ENCODE results near the gene LYRM9.
"Not testable (repeated sequence)": the region's sequence is repeated elsewhere in the genome, so short reads cannot be mapped to it uniquely, and the experiment has no call there.

LYRM9 gene

GRCh38 chr17:27905447-27906225 lies 12.5 kb upstream of the LYRM9 start:
- no peak for DNase-seq

DNA sequence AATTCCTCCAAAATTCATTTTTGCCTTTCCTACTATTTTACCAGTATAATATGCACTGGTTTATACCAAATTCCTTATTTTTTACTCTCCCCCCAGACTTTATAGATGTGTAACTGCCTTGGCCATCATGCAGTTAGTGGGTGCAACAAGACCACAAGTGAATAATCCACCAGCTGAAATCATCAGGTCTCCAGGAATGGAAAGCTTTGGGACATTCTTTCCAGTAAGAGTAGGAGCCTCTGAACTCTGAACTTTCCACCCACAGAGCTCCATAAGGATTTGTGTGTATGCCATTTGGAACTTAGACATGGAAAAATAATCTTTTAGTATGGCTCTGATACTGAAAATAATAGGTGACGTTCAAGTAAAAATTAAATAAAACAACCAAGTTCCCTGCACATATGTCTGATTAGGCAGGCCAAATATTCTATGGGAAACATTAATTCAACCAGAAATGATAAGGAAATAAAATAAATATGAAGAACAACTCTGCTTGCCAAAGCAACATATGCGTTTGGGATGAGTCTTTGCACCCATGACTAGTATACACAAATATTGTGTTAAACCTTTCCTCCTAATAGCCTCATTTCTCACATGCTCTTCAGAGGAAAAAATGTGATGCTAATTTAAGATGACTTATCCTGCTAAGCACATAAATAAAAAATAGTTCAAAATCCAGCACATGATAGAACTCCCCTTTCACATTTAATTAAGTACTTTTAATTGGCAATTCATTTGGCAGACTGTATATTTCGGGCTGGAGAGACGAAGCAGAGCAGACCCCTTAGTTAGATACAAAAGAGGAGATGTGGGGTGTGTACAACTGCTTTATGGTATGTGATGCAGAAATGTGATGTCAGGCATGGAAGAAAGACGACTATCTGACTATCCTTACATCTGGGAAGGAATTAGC lies 11.6 kb upstream of the LYRM9 start:
- no peak for DNase-seq

GRCh38 chr17:27904114-27904513 lies 10.9 kb upstream of the LYRM9 start:
- DNase-seq: no peak

DNA sequence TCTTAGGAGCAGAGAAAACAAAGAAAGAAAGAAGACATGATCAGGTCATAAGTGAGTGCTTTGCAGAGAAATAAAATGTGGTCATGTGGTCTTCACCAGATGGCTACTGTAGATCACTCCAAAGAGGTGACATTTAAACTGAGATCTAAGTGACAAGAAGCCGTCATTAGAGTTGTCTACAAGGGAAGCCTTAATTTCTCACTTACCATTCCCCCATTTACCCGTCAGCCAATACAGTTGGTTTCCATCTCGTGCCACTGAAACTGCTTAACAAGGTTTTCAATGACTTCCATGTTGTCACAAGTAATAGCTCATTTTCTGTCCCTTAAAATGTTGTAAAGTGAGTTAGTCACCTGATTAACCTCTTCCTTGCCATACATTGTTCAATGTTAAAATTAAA lies 6.4 kb upstream of the LYRM9 start:
- no peak for DNase-seq

DNA sequence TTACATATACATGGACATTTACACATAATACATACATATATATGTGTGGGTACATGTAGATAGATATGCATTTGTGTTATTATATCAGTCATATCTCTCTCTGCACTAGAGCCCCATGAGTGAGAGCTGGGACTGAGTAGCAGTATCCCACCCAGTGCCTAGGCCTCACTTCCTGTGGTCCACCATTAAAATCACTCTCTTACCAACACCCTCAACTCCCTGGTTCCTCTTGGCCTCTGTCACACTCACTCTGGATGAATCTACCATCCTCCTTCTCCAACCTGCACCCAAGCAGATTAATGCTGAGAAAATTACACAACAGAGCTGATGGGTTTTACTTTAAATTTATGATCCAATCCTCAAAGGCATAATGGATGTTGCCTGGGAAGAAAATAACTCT lies 4.9 kb upstream of the LYRM9 start:
- DNase-seq: no peak

GRCh38 chr17:27896701-27897100 lies 3.5 kb upstream of the LYRM9 start:
- DNase-seq: no peak

GRCh38 chr17:27895940-27896535 lies 2.9 kb upstream of the LYRM9 start:
- no peak for DNase-seq

GRCh38 chr17:27895123-27895895 lies 2.1 kb upstream of the LYRM9 start:
- no peak for DNase-seq

DNA sequence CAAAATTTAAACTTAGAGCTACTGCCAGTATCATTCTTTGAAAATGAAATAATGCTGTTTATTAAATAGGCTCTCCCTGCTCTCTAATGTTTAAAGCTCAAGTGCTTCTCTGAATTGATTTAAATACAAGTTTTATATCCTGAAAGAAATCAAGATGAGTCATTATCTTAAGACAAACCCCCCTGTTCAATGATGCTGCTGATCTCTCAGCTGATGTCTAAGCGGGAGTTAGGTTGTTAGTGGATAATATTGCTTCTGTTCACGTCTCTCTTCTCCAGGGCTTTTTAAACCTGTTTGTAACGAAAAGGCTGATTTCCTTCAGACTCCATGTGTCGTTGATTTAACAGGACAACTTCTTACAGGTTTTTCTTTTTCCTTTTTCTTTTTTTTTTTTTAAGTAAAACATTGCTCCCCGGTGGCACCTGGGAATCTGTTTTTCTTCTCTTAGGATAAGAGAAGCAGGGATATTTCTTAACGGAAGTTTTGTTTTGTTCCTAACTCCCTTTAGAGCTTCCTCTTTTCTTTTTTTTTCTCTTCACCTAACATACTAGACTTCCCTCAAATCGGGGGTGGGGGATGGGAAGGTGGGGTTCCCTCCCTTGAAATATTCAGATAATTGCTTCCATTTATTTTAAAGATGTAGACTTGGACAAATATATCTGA lies 807 bp upstream of the LYRM9 start:
- no peak for DNase-seq

DNA sequence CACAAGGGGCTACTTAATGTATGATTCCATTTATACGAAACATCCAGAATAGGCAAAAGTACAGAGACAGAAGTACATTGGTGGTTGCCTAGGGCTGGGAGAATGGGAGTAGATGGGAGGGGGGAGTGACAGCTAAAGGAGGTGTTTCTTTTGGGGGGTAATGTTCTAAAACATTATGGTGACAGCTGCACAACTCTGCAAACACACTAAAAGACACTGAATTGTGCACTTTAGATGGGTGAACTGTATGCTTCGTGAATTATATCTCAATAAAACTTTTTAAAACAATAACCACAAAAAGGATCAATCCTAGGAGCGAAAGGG lies 661 bp downstream of the LYRM9 start:
- no peak for DNase-seq

GRCh38 chr17:27891841-27892240 lies 1.3 kb downstream of the LYRM9 start:
- no peak for DNase-seq

DNA sequence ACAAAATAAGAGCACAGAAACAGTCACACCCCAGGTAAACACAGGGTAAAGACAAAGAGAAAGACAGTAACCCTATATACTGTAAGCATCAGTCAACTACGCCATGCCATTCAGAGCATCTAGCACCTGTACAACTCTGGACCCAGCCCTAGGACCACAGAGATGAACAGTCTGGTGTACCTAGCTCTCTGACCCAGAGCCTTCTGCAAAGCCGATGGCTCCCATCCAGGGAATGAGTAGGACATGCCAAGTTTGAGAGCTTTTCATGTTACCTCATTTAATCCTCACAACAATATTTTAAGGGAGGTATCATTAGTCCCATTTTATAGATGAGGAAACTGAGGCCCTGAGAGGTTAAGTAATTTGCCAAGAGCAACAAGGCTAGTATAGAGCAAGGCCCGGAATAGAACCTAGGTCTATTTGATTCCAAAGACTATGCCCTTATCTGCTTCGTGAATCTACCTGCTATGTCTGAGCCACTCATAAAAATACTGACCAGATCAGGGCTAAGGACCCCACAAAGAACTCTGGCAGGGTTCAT lies 3.4 kb downstream of the LYRM9 start:
- DNase-seq: no peak

- DNase-seq: peak in 1 of 2 experiments; percentile 29
Observed at GRCh38 chr17:27888945-27889344, 4.2 kb downstream of the LYRM9 start.

DNA sequence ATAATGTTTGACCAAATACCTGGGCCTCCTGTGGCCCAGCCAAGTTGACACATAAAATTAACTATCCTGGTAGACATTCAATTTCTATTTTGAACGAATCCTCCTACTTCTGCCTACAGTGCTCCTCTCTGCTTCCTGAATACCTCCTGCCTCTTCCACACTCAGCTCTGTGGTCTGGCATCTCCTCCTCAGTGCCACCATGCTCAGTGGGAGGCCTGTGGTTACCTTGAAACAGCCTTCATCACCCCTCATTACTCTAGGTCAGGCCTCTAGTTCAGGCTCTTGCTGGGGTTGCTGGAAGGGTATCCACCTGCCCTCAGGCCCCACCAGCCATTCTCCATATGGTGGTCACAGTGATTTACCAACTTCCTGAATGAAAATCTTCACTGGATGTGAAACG lies 5.1 kb downstream of the LYRM9 start:
- DNase-seq: no peak

- DNase-seq: not testable (repeated sequence)
Observed at GRCh38 chr17:27886348-27886906, 6.7 kb downstream of the LYRM9 start.

- no peak for DNase-seq
Observed at GRCh38 chr17:27882162-27882840, 10.9 kb downstream of the LYRM9 start.

GRCh38 chr17:27879987-27880608 lies 13.1 kb downstream of the LYRM9 start:
- peak; percentile 19 to 70 for DNase-seq

DNA sequence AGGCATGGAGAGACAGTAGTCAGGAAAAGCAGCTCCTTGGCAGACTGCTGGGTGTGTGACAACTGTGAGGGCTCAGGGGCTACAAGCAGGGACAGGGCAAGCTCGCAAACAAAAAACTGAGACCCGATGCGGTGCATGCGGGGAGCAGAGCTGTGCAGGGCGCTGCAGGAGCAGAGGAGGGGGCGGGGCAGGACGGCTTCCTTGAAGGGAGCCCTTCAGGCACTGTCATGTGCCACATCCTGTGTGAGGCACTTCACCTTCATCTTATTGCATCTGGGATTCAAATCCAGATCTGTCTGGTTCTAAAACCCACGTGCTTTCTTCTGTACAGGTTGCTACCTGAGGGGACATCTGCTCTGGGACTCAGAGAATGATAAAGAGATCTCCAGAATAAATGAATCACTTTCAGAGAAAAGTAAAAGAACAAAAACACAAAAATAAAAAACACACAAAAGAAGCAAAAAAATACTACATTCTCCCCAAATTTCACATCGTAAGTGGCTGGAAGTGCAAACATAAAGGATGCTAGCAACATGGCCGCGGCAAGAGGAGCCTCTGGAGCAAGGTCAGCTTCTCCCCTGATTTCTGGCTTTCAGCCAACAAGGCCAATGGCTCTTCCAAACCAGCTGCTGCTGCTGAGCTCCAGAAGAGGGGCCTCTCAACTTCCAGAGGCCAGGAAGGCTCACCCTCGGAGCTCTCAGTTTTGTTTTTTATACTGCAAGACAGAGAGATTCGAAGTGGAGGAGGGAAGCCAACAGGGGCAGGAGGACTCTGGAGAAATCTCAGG lies 14.2 kb downstream of the LYRM9 start:
- no peak for DNase-seq

DNA sequence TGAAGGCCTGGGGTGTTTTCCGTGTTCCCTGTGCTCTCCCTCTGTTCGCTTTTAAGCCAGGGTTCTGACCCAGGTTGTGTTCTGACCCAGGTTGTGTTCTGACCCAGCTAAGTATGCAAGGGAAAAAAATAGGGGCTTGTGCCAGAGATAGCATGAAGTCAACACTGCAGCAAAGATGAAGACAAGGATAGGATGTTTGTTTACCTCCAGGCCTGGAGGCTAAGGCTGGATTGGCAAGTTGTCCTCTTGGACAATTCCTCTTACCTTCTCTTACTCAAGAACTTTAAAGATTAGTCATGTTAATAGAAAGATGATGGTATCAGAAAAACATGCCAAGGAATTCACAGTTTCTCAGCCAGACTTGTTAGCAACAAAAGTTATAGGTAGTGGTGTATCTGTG lies 19.4 kb downstream of the LYRM9 start:
- DNase-seq: no peak

DNA sequence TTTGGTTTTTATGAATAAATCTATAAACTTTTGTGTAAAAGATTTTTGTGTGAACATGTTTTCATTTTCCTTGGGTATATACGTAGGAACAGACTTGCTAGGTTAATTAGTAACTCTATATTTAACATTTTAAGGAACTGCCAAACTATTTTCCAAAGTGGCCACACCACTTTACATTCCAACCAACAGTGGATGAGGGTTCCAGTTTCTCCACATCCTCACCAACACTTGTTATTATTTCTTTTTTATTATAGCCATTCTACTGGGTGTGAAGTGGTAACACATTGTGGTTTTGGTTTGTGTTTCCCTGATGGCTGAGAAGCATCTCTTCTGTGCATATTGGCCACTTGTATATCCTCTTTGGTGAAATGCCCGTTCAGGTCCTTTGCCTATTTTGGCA lies 20.0 kb downstream of the LYRM9 start:
- DNase-seq: no peak

All from SW 1271 (cell line).